HEK293T (cell line): Measurements from ENCODE around the gene TCERG1L.

Experiments used
- CTCF ChIA-PET: fragments of 350-600 bp; formaldehyde crosslinking; extraction: SDS; loops from one replicate; lab custom pipeline; 2021; ENCODE audit warnings: antibody characterized with exemption, inconsistent platforms; lab: Yijun Ruan, JAX
- POLR2A ChIA-PET: fragments of 350-600 bp; formaldehyde crosslinking; extraction: SDS; loops from one replicate; lab custom pipeline; 2020; ENCODE audit warnings: antibody characterized with exemption, inconsistent platforms; lab: Yijun Ruan, JAX
- DNase-seq: peaks from one replicate; pipeline ENCODE4 v3.0.0; 2012; ENCODE audit warnings: mixed read lengths; ENCODE audit errors: extremely low spot score
- ARNT ChIP-seq: fragments of 450-650 bp; IDR thresholded peaks from 2 replicates; pipeline ENCODE4 v1.6.1; 2017; ENCODE audit warnings: mild to moderate bottlenecking
- BHLHE40 ChIP-seq: fragments of 450-650 bp; IDR thresholded peaks from 2 replicates; pipeline ENCODE4 v1.6.1; 2016; ENCODE audit warnings: mild to moderate bottlenecking, moderate library complexity, borderline replicate concordance
- CTBP1 ChIP-seq: fragments of 450-650 bp; IDR thresholded peaks from 2 replicates; pipeline ENCODE4 v1.6.1; 2016; ENCODE audit warnings: borderline replicate concordance
- ELF4 ChIP-seq: fragments of 450-650 bp; IDR thresholded peaks from 2 replicates; pipeline ENCODE4 v1.6.1; 2017; ENCODE audit warnings: antibody characterized with exemption
- FOXA1 ChIP-seq: fragments of 450-650 bp; IDR thresholded peaks from 2 replicates; pipeline ENCODE4 v1.6.1; 2016; ENCODE audit warnings: mild to moderate bottlenecking
- FOXK2 ChIP-seq: fragments of 450-650 bp; IDR thresholded peaks from 2 replicates; pipeline ENCODE4 v1.6.1; 2016; ENCODE audit warnings: mild to moderate bottlenecking
- FOXM1 ChIP-seq: fragments of 450-650 bp; IDR thresholded peaks from 2 replicates; pipeline ENCODE4 v1.6.1; 2017; ENCODE audit warnings: mild to moderate bottlenecking, borderline replicate concordance
- HDGF ChIP-seq: fragments of 450-650 bp; IDR thresholded peaks from 2 replicates; pipeline ENCODE4 v1.6.1; 2017; ENCODE audit warnings: antibody characterized with exemption, borderline replicate concordance
- L3MBTL2 ChIP-seq: fragments of 450-650 bp; conservative IDR thresholded peaks from 2 replicates; pipeline ENCODE4 v1.6.1; 2016; ENCODE audit warnings: mild to moderate bottlenecking
- LEF1 ChIP-seq: fragments of 450-650 bp; IDR thresholded peaks from 2 replicates; pipeline ENCODE4 v1.6.1; 2017; ENCODE audit warnings: mild to moderate bottlenecking, borderline replicate concordance
- NFRKB ChIP-seq: fragments of 450-650 bp; IDR thresholded peaks from 2 replicates; pipeline ENCODE4 v1.6.1; 2016; ENCODE audit warnings: mild to moderate bottlenecking, moderate library complexity
- SP1 ChIP-seq: fragments of 450-650 bp; IDR thresholded peaks from 2 replicates; pipeline ENCODE4 v1.6.1; 2017
- SUZ12 ChIP-seq: fragments of 450-650 bp; IDR thresholded peaks from 2 replicates; pipeline ENCODE4 v1.6.1; 2016; ENCODE audit warnings: mild to moderate bottlenecking
- TARDBP ChIP-seq: fragments of 450-650 bp; IDR thresholded peaks from 2 replicates; pipeline ENCODE4 v1.6.1; 2016
- ZNF384 ChIP-seq: fragments of 450-650 bp; IDR thresholded peaks from 2 replicates; pipeline ENCODE4 v1.6.1; 2016
- TF ChIP-seq, protein P1 (sequence below): fragments of 450-650 bp; IDR thresholded peaks from 2 replicates; pipeline ENCODE4 v1.6.1; 2016

Gene TCERG1L

DNA sequence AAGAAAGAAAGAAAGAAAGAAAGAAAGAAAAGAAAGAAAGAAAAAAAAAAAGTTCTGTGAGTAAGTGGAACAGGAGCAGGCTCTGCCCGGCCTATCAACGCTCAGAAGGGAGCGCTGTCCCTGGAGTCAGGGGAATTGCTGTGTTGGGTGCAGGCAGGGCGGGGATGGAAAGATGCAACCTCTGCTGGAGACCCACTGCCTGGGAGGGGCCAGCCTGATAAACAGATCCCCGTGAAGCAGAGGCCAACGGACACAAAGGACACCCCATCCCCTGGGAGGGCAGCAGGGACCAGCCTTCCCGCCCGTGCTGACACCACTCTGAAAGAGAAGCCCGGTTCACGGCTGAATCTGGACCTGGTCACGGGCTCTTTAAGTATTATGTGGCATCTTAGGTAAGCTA, 54.5 kb downstream of the TCERG1L start:
- ChIA-PET POLR2A (no interaction called here), CTCF (no interaction called here)
- no peak for DNase-seq

GRCh38 chr10:131254859-131255252, 56.7 kb downstream of the TCERG1L start:
- POLR2A ChIA-PET, result no interaction called here
- CTCF ChIA-PET, result no interaction called here
- TF ChIP-seq FOXM1 (no peak), BHLHE40 (no peak), ARNT (no peak)
- TF ChIP-seq, protein P1, sequence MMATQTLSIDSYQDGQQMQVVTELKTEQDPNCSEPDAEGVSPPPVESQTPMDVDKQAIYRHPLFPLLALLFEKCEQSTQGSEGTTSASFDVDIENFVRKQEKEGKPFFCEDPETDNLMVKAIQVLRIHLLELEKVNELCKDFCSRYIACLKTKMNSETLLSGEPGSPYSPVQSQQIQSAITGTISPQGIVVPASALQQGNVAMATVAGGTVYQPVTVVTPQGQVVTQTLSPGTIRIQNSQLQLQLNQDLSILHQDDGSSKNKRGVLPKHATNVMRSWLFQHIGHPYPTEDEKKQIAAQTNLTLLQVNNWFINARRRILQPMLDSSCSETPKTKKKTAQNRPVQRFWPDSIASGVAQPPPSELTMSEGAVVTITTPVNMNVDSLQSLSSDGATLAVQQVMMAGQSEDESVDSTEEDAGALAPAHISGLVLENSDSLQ, result no peak
- DNase-seq, result no peak

More for the DNA sequence above, 54.5 kb downstream of the TCERG1L start:
- no peak for TF ChIP-seq ELF4
- TF ChIP-seq ARNT, result no peak
- TF ChIP-seq LEF1, result no peak
- TF ChIP-seq TARDBP, result no peak
- no peak for TF ChIP-seq FOXK2
- no peak for TF ChIP-seq HDGF
- TF ChIP-seq L3MBTL2, result no peak
- no peak for TF ChIP-seq SP1
- TF ChIP-seq BHLHE40, result no peak
- TF ChIP-seq, protein P1, result no peak
- no peak for TF ChIP-seq SUZ12
- TF ChIP-seq FOXM1, result no peak
- TF ChIP-seq ZNF384, result no peak
- TF ChIP-seq FOXA1, result no peak
- TF ChIP-seq CTBP1, result no peak
- no peak for TF ChIP-seq NFRKB

DNA sequence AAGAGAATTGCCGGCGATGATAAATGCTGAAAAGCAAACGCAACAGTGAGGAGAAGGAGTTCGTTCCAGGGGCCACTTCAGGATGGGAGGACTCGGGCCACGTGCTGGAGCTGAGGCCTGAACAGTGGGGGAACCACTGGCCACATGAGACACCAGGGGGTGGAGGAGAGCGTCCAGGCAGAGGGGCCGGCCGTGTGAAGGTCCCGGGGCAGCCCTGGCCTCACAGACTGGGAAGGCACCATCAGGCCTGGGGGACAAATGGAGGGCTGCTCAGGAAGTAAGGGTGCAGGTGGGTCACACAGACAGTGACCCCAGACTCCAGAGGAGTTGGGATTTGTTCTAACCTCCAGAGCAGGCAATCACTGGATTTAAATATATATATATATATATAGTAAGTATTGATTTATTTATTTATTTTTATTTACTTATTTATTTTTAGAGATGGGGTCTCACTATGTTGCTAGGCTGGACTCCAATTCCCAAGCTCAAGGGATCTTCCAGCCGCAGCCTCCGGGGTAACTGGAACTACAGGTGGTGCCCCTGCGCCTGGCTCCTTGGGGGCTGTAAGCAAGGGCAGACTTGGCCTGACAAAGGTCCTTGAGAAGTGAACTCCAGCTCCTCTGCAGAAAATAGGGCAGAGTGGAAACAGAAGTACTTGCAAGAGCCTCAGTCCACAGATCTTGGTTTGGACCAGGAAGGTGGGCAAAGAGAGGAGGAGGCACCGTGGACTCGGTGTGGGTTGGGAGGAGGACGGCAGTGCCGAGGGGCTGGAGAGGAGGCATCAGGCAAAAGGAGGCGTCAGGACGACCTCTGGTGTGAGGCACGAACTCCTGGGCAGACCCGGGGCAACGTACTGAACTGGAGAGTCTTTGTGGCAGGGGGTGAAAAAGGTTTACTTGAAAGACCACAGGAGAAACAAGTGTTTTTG, 57.3 kb downstream of the TCERG1L start:
- ChIA-PET CTCF (no interaction called here), POLR2A (no interaction called here)

GRCh38 chr10:131252567-131253276, 58.8 kb downstream of the TCERG1L start:
- POLR2A ChIA-PET, result no interaction called here
- CTCF ChIA-PET, result no interaction called here
- no peak for TF ChIP-seq FOXK2
- no peak for TF ChIP-seq CTBP1
- no peak for TF ChIP-seq SUZ12
- TF ChIP-seq ELF4, result no peak
- TF ChIP-seq L3MBTL2, result no peak
- DNase-seq, result no peak

More for the DNA sequence above, 57.3 kb downstream of the TCERG1L start:
- TF ChIP-seq ZNF384, result no peak
- no peak for TF ChIP-seq L3MBTL2
- TF ChIP-seq SP1, result no peak
- TF ChIP-seq LEF1, result no peak
- TF ChIP-seq ARNT, result no peak
- TF ChIP-seq ELF4, result no peak
- no peak for TF ChIP-seq SUZ12
- no peak for TF ChIP-seq CTBP1
- TF ChIP-seq NFRKB, result no peak
- TF ChIP-seq, protein P1, result no peak
- TF ChIP-seq TARDBP, result no peak
- TF ChIP-seq BHLHE40, result no peak
- DNase-seq, result no peak

- ChIA-PET CTCF (no interaction called here), POLR2A (no interaction called here)
- no peak for DNase-seq
- TF ChIP-seq L3MBTL2, result no peak
- no peak for TF ChIP-seq SUZ12
- no peak for TF ChIP-seq CTBP1
- no peak for TF ChIP-seq NFRKB
- TF ChIP-seq ELF4, result no peak
- TF ChIP-seq SP1, result no peak
- no peak for TF ChIP-seq FOXK2
- no peak for TF ChIP-seq LEF1
- no peak for TF ChIP-seq HDGF
- TF ChIP-seq FOXM1, result no peak
- TF ChIP-seq FOXA1, result no peak
- TF ChIP-seq, protein P1, result no peak
These were observed 60.4 kb downstream of the TCERG1L start for GRCh38 chr10:131251146-131251541.
